Measurements from ENCODE around the gene MPPE1. TPM values are rescaled to one million over a fixed set of nuclear protein-coding genes. Genes with fewer than 3 reads are reported as not detected.

Gene MPPE1
- polyA plus RNA-seq: 56.2 and 71.5 TPM in 2 replicates

GRCh38 chr18:11908182-11909060, at the start of gene MPPE1:
MPPE1 (minus strand) TSS chr18:11908317; CDS start chr18:11897264, 11,053 bp downstream.

GRCh38 chr18:11851146-11851805, 56.8 kb downstream of the MPPE1 start, which contains the start of gene CHMP1B:
CHMP1B (plus strand) TSS chr18:11851413; CDS start chr18:11851512, 99 bp downstream.

Other genes with a start within 250 kb of the MPPE1 start
- gene GNAL, start 219.1 kb downstream of the MPPE1 start, polyA plus RNA-seq: 2.7 and 5.0 TPM in 2 replicates
- 29.7 and 34.1 TPM in 2 replicates for gene CHMP1B, start 56.9 kb downstream of the MPPE1 start, polyA plus RNA-seq
- gene IMPA2, start 73.2 kb upstream of the MPPE1 start, polyA plus RNA-seq: 0.36 TPM in 2 replicates
- not detected in 2 replicates for gene ANKRD62, start 185.5 kb upstream of the MPPE1 start, polyA plus RNA-seq